22Rv1 (cell line): ENCODE measurements around the gene CDHR5.
A peak's percentile ranks its signal among the peaks of the same experiment; 100 is the strongest.

Source experiments
- H3K27ac ChIP-seq: fragments of 450-650 bp; 2 replicates; pipeline ENCODE4 v1.5.1; 2017
- CTCF ChIP-seq: fragments of 450-650 bp; IDR thresholded peaks from 2 replicates; pipeline ENCODE4 v1.5.1; 2017; ENCODE audit warnings: mild to moderate bottlenecking
- ZFX ChIP-seq: fragments of 450-650 bp; IDR thresholded peaks from 2 replicates; pipeline ENCODE4 v1.6.1; 2017; ENCODE audit warnings: antibody characterized with exemption, borderline replicate concordance

The CDHR5 gene

GRCh38 chr11:619628-620050, 5.1 kb downstream of the CDHR5 start:
- no peak overlapping the region for H3K27ac ChIP-seq
- TF ChIP-seq CTCF (no peak), ZFX (no peak)

DNA sequence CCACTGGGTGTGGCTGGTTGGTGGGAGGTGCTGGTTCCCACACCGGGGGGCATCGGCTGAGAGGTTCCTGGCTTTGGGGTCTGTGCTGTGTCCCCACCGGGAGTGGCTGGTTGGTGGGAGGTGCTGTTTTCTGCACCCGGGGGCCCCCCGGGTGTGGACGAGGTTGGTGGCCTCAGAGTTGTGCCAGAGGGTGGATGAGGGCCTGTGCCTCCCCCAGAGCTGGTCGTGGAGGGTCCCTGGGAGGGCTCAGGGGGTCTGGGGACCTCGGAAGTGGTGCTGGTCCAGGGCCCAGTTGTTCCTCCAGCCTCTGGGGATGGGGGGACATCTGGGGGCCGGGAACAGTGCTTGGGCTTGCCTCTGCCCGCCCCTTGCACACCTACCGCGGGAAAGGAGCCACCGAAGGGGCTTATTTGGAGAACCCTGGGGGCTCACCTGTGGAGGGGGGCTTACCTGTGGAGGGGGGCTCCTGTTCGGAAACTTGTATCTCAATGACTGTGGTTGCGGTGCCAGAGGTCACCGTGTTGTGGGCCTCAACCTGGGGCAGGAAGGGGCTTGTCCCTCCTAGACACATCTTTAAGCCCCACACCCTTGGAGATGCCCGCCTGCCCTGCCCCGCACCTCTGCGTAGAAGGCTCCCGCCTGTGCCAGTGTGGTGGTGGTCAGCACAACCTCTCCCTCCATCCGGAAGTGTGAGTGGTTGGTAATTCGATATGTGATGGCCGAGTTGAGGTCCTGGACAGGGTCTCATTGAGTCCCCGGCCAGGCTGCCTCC, 5.7 kb downstream of the CDHR5 start:
- TF ChIP-seq ZFX = no peak
- TF ChIP-seq CTCF = no peak
- no peak overlapping the region for H3K27ac ChIP-seq

DNA sequence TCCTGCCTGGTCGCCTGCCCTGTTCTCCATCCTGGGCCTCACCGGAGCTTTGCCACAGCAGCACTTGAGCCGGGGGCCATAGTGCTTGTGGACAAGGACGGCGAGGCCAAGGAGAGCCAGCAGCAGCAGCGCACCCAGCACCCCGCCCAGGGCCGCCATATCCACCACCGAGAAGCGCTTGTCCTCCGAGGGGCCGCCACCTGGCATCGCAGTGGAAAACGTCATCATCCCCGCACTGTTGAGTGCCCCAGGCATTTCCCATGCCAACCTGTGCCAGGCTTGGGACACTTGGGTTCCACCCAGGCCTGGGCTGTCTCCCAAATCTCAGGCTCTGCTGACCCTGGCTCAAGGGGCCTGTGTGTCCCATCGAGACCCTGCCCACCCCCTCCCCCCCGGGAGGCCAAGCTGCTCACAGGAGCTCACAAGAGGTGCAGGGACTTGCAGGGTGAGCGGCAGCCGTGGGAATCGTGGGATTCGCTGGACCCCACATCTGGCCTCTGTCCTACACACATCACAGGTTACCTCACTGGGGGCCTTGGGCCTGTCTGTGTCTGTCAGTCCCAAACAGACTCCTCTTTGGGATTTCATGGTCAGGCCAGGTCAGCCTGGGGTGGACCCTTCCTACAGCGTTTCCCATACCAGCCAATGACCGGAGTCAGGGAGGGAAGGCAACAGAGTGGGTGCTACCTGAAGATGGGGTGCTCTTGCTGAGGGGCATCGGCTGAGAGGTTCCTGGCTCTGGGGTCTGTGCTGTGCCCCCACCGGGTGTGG, 6.7 kb downstream of the CDHR5 start:
- H3K27ac ChIP-seq = no peak overlapping the region
- TF ChIP-seq ZFX (no peak), CTCF (no peak)

DNA sequence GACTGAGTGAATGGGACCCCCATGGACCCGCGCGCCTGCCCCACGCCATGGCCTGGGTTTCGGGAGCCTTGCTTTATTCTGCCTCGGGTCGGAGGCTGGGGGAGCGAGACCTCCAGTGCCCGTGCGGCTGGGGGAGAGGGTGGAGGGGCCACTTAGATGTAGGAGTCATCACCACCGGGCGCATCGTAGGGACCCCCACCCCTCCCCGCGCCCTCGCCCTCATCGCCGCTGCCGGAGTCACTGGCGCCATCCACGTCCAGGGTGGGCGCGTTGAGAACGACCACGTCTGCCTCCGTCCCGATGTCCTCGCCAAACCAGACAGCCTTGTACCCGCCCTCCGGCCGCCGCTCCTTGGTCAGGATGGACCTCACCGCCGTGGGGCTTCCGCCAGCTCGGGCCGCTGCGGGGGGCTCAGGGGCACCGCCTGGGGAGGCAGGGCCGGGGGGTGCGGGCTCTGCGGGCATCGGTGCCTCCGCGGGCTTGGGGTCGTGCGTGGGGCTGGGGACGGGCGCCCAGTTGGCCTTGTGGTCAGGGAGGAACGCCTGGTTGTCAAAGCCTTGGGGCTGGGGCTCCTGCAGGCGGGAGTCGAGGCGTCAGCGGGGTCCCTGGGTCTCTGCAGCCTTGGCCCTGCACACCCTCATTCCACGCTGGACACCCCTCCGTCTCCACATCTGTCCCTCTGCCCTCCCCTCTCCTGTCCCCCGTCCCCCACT, 7.4 kb downstream of the CDHR5 start:
- no peak overlapping the region for H3K27ac ChIP-seq
- no peak for TF ChIP-seq CTCF
- no peak for TF ChIP-seq ZFX

DNA sequence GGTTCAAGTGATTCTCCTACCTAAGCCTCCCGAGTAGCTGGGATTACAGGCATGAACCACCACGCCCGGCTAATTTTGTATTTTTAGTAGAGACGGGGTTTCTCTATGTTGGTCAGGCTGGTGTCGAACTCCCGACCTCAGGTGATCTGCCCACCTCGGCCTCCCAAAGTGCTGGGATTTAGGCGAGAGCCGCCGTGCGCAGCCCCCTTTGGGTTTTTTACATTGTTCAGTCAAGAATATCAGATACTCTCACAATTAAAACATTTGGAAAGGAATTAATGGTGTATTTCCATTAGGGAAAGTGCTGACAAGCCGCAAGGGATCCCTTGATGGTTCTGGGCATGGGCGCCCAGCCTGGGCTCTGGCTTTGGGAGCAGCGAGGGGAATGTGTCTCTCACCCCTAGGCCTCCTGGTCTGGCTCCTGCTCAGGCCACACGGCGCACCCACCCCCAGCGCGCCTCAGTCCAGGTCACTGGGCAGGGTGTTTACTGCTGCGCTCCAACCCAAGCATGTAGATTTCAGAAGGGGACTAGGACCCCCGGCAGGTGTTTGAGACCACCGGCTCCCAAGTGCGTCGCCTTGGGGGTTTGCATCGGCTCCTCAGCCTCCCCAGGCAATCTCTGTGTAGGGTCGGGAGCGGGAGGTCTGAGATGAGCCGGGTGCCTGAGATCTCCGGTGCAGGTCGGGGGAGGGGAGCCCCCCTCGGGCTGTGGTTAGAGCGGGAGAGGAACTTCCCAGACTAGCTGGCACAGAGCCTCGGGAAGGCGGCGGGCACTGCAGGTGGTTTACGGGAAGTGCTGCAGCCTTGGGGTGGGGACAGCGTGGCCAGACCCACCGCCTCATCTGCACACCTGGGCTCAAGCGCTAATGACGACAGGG, 8.2 kb downstream of the CDHR5 start:
- TF ChIP-seq CTCF (no peak), ZFX (no peak)
- H3K27ac ChIP-seq = peak overlapping the region; percentile 86

DNA sequence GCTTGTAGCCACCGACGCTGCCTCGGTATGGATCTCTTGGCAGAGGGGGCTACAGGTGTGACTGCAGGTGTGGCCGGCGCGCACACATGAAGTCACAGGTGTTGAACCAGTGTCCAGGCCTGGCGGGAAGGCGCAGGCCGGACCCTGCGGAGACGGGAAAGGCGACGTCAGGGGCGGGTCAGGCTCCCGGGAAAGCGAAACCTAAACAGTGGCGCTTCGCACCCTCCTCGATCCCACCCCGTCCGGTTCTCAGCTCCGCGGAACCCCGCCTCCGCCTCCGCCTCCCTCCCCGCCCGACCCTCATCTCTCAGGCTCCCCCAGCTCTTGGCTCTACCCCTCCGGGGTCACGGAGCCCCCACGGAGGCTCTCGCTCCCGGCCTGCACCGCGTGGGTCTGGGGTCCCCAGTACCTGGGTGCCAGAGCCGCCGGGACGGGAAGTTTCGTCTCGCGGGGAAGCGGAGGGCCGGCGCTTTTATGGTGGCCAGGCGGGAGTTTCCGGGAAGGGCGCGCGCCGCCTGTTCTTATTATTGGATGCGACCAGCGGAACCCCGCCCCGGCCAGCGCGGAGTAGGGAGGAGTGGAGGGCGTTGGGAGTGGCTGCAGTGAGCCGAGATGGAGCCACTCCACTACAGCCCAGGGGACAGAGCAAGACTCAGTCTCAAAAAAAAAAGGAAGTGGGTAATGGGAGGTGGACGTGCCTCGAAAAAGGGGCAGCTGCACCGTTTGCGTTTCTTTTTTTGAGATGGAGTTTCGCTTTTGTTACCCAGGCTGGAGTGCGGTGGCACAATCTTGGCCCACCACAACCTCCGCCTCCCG, 9.0 kb downstream of the CDHR5 start, which contains the start of gene IRF7:
Gene IRF7 (minus strand): TSS at position 447 of the 816 bp plus-strand sequence. CDS start 586 bp downstream, outside the sequence.
- TF ChIP-seq CTCF (no peak), ZFX (no peak)
- peak within 1 kb of the TSS; percentile 86 for H3K27ac ChIP-seq
